Kidney epithelial cell (primary cell): Measurements from ENCODE around the gene HLCS. TPM values are rescaled to one million over a fixed set of nuclear protein-coding genes. Genes with fewer than 3 reads are reported as not detected.

ENCODE experiments used
- DNase-seq: peaks from one replicate; pipeline ENCODE4 v3.0.0-alpha.2; 2010; ENCODE audit warnings: low read depth
- H3K27me3 ChIP-seq: 2 replicates; pipeline ENCODE4 v1.6.0; 2011; ENCODE audit warnings: low read length; ENCODE audit not compliant: control insufficient read depth, insufficient read depth
- H3K36me3 ChIP-seq: 2 replicates; pipeline ENCODE4 v1.5.1; 2011; ENCODE audit warnings: low read length; ENCODE audit not compliant: control insufficient read depth, insufficient read depth
- H3K4me3 ChIP-seq: 2 replicates; pipeline ENCODE4 v1.5.1; 2011; ENCODE audit warnings: low read depth, mild to moderate bottlenecking, control low read depth, low read length
- CTCF ChIP-seq: IDR thresholded peaks from 2 replicates; pipeline ENCODE4 v1.5.1; 2011; ENCODE audit warnings: mild to moderate bottlenecking, moderate library complexity, low read length, control low read depth, inconsistent platforms; ENCODE audit not compliant: insufficient read depth, poor library complexity, severe bottlenecking
- total RNA-seq: library from RNA; depleted of rRNA; stranded (reverse); fragments of >200 nt; gene quantifications from 2 replicates; pipeline ENCODE4 v1.2.3, GENCODE V29; 2015

HLCS gene
- total RNA-seq, 1 donor from 2014 or later = 26.7 TPM

- TF ChIP-seq CTCF = no peak
- no peak overlapping the region for H3K4me3 ChIP-seq
- no peaks in the 10 kb centered on the region for H3K36me3 ChIP-seq
- no peak for DNase-seq
- peaks cover 23% of the 10 kb centered on the region for H3K27me3 ChIP-seq
These were observed 231.9 kb downstream of the HLCS start for GRCh38 chr21:36734367-36735200.

GRCh38 chr21:36733857-36734256 is 232.6 kb downstream of the HLCS start:
- no peaks in the 10 kb centered on the region for H3K36me3 ChIP-seq
- no peak for TF ChIP-seq CTCF
- H3K4me3 ChIP-seq = no peak overlapping the region
- DNase-seq = no peak
- H3K27me3 ChIP-seq = peaks cover 25% of the 10 kb centered on the region

- Histone ChIP-seq H3K4me3 (no peak overlapping the region), H3K27me3 (peaks cover 24% of the 10 kb centered on the region), H3K36me3 (no peaks in the 10 kb centered on the region)
- DNase-seq = no peak
- no peak for TF ChIP-seq CTCF
These were observed 233.7 kb downstream of the HLCS start for GRCh38 chr21:36732761-36733160.

- Histone ChIP-seq H3K36me3 (no peaks in the 10 kb centered on the region), H3K27me3 (peaks cover 27% of the 10 kb centered on the region), H3K4me3 (no peak overlapping the region)
- no peak for TF ChIP-seq CTCF
- no peak for DNase-seq
These were observed 234.3 kb downstream of the HLCS start for GRCh38 chr21:36732217-36732616.

GRCh38 chr21:36730291-36731281 is 235.9 kb downstream of the HLCS start:
- no peak for TF ChIP-seq CTCF
- peaks cover 27% of the 10 kb centered on the region for H3K27me3 ChIP-seq
- H3K36me3 ChIP-seq = no peaks in the 10 kb centered on the region
- H3K4me3 ChIP-seq = no peak overlapping the region
- DNase-seq = no peak
